CD4-positive, alpha-beta T cell treated with Interleukin-10 for 1 hour (primary cell): Measurements from ENCODE around the gene EVL.
A peak's percentile ranks its signal among the peaks of the same experiment; 100 is the strongest.
"Not testable (repeated sequence)": the region's sequence is repeated elsewhere in the genome, so short reads cannot be mapped to it uniquely, and the experiment has no call there.

Experiments
- DNase-seq: peaks from one replicate; pipeline ENCODE4 v3.0.0-alpha.2; 2020

Gene EVL

GRCh38 chr14:100149851-100150611, 84.8 kb downstream of the EVL start:
- no peak for DNase-seq

DNA sequence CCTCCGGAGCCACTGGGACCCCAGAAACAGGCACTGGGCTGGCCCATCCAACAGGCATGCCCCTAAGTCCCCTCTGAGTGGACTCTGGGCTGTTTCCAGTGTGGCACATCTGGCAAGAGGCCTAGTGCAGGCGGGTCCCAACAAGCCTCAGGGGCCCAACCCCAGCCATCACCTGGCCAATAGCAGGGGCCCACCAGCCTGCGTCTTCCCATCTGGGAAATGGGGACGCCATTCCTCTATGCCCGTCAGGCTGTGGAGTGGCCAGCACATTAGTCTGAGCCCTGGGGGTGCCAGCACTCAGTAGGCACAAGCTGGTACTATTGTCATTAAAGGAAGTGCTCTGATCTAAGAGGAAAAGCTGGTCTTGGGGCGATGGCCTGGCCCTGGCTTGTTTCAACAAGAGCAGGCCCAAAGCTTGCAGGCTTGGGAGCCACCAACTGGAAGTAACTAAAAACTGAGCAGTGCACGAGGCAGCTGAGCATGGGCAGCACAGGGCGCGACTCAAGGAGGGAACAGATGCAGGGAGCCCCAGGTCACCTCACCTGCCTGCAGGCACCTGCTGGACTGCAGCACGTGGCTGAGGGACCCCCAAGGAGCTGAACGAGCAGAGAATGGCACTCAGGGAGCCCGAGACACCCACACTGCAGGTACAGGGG, 85.8 kb downstream of the EVL start:
- no peak for DNase-seq

DNA sequence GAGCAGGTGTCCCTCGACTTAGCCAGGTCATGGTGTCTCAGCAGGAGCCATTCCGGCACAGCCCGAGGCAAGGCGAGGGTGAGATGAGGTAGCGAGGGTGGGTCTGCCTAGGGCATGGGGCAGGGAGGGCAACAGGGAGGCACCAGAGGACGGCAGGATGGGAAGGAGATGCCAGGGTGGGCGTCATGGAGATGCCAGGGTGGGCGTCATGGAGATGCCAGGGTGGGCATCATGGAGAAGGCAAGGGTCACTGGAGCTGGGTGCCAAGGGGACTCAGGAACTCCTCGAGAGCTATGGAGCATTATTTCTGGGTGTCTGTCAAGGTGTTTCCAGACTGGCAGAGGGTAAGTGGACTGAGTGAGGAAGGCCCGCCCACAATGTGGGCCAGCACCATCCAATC, 86.9 kb downstream of the EVL start:
- DNase-seq: no peak

DNA sequence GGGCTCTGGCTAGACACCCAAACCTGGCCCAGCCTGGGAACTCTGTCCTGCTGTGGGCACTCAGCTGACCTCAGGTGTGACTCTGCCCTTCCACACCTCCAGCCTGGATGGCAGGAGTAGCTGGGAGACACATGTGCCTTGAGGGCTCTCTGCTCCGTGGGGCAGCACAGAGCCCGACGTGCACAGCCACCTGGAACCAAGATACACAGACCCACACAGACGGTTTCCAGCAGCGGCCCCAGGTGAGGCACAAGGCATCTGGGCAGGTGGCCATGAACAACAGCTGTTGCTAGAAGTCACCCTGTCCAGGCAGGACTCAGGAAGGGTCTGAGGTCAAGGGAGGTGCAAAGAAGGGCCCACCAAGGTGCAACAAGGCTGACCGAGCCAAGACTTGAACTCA, 88.3 kb downstream of the EVL start:
- no peak for DNase-seq

DNA sequence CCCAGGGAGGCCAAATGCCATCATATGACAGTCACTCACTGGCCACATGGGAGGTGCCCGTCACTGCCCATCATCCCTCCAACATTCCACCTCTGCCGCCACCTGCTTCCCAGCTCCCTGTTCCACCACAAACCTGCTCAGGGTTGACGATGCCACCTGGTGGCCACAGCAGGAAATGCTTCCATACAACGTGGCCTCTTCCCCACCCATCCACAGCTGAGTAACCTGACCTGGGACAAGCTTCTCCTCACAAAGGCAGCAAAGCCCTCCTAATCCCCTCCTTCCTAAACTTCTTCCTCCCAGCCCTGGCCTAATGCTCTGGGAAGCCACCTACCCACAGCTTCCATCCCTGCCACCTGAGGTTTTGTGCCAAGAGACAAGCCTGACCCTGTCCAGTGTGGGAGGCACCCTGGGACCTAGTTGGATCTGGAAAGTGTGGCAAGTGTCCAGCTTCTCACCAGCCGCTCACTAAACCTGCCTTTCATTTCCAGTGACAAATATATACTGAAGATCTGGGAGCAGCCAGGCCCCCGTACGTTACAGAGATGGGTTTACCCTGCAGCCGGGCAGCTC, 89.9 kb downstream of the EVL start:
- no peak for DNase-seq

DNA sequence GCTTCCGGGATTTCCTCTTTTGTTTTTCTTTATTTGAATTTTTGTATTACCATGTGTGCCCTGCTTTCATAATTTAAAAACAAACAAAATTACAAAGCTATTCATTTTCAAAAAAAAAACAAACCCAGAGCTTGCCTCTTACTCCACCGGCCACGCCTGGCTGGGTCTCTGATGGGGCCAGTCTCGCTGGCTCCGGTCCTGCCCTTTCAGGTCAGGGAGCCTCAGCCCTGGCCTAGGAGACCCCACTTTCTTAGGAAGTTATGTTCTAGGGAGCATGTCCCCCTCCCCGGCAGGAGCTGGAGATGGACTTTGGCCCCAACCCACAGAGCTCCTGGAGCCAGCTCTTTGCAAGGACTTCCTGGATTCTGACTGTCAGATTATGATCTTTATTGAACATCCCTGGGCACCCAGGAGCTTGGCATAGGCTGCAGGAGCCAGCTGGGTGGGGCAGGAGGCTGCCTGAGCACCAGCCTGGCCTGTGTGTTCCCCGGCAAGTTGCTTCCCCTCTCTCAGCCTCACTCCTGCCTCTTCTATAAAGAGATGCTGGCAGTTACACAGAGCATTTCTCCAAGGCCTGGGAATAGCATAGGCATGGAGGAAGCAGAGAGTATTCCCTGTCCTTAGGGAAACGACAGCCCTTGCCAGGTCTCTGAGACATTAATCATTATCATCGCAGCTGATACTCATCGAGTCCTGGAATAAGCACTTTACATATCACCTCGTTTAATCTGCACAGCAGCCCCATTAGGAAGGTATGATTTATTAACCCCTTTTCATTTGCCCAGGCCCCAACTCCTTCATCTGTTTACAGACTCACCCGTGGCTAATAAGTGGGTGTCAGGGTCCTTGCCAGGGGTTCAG, 90.8 kb downstream of the EVL start:
- DNase-seq: no peak

DNA sequence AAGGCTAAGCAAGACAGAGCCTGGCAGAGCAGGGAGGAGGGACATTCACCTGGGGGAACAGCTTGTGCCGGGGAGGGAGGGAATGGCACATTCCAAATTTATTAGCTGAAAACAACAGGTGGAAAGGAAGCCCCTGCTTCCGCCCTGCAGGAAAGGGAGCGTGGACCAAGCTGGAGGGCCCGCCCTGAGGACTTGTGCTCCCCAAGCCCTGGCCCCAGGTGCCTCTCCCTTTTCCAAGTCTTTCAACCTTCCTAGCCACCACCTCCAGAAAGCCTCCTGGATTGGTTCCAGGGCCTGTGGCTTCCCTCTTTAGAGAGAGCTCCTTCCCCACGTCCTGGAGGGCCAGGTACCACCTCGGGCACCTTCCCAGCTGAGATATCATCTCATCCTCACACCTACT, 91.6 kb downstream of the EVL start:
- no peak for DNase-seq

DNA sequence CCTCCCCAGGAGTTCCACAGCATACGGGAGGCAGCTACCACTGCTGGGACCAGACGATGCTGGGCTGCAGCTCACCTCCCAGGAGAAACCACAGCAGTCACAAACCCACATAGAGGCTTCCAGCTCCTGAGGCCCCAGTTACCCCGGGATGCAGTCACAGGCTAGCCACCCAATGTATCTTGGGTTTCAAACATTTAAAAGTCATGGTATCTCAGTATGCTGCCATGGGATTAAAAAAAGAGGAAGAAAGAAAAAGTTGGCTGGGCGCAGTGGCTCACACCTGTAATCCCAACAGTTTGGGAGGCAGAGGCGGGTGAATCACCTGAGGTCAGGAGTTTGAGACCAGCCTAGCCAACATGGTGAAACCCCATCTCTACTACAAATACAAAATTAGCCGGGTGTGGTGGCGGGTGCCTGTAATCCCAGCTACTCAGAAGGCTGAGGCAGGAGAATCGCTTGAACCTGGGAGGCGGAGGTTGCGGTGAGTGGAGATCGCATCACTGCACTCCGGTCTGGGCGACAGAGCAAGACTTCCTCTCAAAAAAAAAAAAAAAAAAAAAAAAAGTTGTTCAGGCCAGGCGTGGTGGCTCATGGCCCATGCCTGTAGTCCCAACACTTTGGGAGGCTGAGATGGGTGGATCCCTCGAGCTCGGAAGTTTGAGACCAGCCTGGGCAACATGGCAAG, 92.5 kb downstream of the EVL start:
- DNase-seq: not testable (repeated sequence)

DNA sequence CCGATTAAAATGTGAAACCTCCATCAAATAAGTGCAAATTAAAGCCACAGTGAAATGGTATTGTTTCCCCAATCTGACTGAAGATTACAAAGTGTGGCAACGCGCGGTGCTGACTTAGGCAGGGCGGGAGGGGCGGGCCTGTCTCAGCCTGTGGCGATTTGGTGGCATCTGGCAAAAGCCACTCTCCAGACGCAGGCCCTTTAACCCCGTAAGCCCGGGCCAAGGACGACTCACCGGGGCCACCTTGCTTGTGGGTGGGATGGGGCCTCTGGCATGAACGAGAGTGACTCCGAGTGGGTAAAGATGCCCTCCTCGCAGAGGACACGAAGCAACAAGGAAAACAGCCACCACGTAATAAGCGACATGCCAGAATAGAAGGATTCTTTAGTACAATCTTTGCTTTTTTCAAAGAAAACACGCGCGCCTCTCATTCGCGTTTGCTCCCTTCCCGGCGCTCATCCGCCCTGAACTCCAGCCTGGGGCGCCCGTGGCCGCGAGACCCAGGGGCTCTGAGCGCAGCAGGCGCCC, 93.4 kb downstream of the EVL start:
- DNase-seq: no peak

DNA sequence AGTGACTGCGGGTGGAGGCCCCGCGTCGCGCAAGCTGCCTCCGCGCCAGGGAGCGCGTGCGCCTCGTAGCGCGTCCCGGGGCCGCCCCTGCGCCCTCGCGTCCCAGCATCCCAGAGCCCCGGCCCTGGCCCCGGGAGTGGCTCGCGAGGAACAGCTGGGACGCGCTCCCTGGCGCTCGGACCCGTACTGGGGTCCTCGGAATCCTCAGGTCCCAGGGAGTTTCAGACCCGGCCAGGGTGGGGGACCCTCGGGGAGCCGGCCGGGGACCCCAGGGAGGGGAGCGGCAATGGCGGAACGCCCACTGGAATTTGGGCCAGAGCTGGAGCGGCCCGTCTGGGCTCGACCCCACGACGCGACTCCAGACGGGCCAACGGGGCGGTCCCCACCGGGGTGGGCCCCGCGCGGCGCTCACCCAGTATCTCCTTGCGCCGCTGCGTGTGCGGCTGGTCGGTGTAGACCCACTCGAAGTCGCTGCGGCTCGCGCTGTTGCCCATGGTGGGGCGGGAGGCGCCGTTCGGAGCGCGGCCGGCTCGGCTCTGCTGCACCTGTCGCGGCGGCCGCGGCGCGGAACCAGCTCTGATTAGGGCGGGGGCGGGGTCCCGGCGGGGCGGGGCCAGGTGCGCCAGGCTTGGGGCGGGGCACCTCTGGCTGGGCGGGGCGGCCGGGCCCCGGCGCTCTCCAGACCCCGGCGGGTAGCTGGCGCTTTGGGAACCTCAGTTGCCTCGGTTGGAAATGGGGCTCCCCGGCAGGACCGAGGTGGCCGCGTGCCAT, 94.1 kb downstream of the EVL start, which contains the start of gene DEGS2:
Gene DEGS2, minus strand, starts transcription at position 552 of the 771 bp plus-strand sequence. Its CDS starts 58 bp downstream, at position 494.
- DNase-seq: peak; percentile 62

GRCh38 chr14:100159865-100160533, 94.8 kb downstream of the EVL start:
- DNase-seq: no peak

DNA sequence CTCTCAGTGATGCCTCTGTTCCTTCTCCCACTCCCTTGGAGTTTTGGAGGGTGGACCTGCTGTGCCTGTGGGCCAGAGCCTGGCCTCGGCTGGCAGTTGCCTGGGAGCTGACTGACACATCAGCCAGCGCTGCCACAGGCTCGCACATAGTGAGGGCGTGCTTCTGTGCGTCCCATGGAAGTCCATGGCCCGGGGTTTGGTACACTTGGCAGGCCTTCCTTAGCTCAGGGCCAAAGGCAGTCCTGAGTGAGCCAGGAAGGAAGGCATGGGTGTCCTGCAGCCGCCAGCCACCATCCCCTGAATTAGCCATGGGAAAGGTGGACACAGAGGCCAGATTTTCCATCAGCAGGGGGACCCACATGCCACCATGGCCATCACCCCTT, 95.3 kb downstream of the EVL start:
- DNase-seq: no peak

GRCh38 chr14:100165376-100165775, 100.2 kb downstream of the EVL start:
- no peak for DNase-seq

DNA sequence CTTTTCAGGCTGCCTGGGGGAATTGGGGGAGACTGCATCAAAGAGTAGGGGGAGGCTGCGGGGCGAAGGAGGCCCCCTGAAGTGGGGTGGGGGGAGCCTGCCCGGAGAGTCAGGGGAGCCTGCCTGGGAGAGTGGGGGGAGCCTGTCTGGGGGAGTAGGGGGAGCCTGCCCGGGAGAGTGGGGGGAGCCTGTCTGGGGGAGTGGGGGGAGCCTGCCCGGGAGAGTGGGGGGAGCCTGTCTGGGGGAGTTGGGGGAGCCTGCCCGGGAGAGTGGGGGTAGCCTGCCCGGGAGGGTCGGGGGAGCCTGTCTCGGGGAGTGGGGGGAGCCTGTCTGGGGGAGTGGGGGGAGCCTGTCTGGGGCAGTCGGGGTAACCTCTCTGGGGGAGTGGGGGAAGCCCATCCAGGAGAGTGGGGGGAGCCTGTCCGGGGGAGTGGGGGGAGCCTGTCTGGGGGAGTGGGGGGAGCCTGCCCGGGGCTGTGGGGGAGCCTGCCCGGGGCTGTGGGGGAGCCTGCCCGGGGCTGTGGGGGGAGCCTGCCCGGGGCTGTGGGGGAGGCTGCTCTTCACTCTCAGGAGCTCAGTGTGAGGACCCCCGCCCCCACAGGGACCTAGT, 100.7 kb downstream of the EVL start:
- no peak for DNase-seq

DNA sequence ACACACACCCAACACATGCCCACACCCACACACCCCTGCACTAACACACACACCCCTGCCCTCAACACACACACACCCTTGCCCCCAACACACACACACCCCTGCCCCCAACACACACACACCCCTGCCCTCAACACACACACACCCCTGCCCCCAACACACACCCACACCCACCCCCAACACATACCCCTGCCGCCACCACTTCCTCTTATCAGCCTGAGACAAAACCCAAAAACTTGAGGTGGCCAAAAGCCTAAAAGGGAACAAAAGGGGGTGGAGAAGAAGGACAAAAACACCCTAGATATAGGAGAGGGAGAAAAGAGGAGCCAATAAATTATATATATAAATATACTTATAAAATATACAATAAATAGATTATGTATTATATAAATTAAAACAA, 103.3 kb downstream of the EVL start:
- DNase-seq: no peak

GRCh38 chr14:100170880-100171279, 105.7 kb downstream of the EVL start:
- DNase-seq: no peak

DNA sequence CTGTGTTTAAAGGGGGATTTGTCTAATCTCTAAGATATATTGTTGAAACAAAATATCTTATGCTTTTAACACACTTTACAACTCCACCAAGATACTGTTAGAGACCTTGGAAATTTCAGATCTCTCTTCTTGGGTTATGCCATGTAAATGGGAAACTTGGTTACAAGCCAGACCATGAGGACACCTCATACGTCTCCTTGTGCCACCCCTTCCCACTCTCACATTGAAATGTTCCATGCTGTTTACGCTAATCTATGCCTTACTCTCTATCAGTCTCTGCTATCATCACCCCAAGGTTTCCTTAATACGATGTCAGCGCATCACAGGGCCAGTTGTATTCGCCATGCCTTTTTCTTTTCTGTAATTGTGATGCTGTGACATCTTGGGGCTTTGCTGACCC, 107.6 kb downstream of the EVL start:
- DNase-seq: no peak

GRCh38 chr14:100173353-100173752, 108.1 kb downstream of the EVL start:
- no peak for DNase-seq

- DNase-seq: no peak
Measured at GRCh38 chr14:100176811-100177327, 111.6 kb downstream of the EVL start.

GRCh38 chr14:100178691-100179090, 113.5 kb downstream of the EVL start:
- no peak for DNase-seq
